ENCODE data around the gene GPC6.

DNA sequence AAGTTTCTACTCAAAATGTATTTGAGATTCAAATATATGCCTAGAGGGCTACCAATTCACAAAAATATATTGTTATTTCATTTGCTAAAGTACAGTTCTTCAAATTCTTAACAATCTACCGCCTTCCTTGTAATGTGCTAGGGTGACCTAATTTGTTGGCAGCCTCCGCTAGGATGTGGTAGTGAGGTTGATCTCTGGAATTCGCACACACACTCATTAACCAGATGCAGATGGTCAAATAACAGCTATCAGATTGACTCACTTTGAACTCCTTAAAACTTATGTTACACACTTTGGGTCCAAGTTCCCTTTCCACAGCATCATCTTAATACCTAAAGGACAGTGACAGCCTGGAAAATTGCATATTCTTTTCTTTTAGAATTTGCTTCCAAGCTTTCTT is 885.6 kb downstream of the GPC6 start:
- TF ChIP-seq, protein P1, sequence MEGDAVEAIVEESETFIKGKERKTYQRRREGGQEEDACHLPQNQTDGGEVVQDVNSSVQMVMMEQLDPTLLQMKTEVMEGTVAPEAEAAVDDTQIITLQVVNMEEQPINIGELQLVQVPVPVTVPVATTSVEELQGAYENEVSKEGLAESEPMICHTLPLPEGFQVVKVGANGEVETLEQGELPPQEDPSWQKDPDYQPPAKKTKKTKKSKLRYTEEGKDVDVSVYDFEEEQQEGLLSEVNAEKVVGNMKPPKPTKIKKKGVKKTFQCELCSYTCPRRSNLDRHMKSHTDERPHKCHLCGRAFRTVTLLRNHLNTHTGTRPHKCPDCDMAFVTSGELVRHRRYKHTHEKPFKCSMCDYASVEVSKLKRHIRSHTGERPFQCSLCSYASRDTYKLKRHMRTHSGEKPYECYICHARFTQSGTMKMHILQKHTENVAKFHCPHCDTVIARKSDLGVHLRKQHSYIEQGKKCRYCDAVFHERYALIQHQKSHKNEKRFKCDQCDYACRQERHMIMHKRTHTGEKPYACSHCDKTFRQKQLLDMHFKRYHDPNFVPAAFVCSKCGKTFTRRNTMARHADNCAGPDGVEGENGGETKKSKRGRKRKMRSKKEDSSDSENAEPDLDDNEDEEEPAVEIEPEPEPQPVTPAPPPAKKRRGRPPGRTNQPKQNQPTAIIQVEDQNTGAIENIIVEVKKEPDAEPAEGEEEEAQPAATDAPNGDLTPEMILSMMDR (IDR thresholded peaks at IDR 0.05; ENCODE audit: insufficient read depth, low read length, poor library complexity, severe bottlenecking) = no peak
- TF ChIP-seq EZH2phosphoT487 (conservative IDR thresholded peaks at IDR 0.05; ENCODE audit: low read length) = no peak
